ENCODE data around the gene MSMO1. TPM values are rescaled to one million over a fixed set of nuclear protein-coding genes. Genes with fewer than 3 reads are reported as not detected.

MSMO1 gene
- total and polyA plus RNA-seq, 2 experiments from 2014 or later = 145 to 272 TPM

- TF ChIP-seq, protein P1, sequence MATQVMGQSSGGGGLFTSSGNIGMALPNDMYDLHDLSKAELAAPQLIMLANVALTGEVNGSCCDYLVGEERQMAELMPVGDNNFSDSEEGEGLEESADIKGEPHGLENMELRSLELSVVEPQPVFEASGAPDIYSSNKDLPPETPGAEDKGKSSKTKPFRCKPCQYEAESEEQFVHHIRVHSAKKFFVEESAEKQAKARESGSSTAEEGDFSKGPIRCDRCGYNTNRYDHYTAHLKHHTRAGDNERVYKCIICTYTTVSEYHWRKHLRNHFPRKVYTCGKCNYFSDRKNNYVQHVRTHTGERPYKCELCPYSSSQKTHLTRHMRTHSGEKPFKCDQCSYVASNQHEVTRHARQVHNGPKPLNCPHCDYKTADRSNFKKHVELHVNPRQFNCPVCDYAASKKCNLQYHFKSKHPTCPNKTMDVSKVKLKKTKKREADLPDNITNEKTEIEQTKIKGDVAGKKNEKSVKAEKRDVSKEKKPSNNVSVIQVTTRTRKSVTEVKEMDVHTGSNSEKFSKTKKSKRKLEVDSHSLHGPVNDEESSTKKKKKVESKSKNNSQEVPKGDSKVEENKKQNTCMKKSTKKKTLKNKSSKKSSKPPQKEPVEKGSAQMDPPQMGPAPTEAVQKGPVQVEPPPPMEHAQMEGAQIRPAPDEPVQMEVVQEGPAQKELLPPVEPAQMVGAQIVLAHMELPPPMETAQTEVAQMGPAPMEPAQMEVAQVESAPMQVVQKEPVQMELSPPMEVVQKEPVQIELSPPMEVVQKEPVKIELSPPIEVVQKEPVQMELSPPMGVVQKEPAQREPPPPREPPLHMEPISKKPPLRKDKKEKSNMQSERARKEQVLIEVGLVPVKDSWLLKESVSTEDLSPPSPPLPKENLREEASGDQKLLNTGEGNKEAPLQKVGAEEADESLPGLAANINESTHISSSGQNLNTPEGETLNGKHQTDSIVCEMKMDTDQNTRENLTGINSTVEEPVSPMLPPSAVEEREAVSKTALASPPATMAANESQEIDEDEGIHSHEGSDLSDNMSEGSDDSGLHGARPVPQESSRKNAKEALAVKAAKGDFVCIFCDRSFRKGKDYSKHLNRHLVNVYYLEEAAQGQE (IDR thresholded peaks at IDR 0.05; ENCODE audit: unreplicated experiment) = no peak
- no peak for TF ChIP-seq EZH2phosphoT487 (IDR thresholded peaks at IDR 0.05; ENCODE audit: unreplicated experiment)
Measured at GRCh38 chr4:165368114-165368513, 40.6 kb downstream of the MSMO1 start (continued).

GRCh38 chr4:165368567-165368966 is 41.1 kb downstream of the MSMO1 start:
- peaks cover 16% of the 10 kb centered on the region for H3K4me1 Mint-ChIP-seq
- H3K27me3 ChIP-seq (ENCODE audit: insufficient read depth) = no peaks in the 10 kb centered on the region
- TF ChIP-seq EZH2 (IDR thresholded peaks at IDR 0.05; ENCODE audit: low read depth, unreplicated experiment) = no peak
- TF ChIP-seq CREB1 (CRISPR knock-in tag; IDR thresholded peaks at IDR 0.05; ENCODE audit: low read depth) = no peak
- TF ChIP-seq, protein P1 (IDR thresholded peaks at IDR 0.05; ENCODE audit: unreplicated experiment) = no peak
- no peak for TF ChIP-seq JUNB (IDR thresholded peaks at IDR 0.05; ENCODE audit: unreplicated experiment)
- TF ChIP-seq, protein P2, sequence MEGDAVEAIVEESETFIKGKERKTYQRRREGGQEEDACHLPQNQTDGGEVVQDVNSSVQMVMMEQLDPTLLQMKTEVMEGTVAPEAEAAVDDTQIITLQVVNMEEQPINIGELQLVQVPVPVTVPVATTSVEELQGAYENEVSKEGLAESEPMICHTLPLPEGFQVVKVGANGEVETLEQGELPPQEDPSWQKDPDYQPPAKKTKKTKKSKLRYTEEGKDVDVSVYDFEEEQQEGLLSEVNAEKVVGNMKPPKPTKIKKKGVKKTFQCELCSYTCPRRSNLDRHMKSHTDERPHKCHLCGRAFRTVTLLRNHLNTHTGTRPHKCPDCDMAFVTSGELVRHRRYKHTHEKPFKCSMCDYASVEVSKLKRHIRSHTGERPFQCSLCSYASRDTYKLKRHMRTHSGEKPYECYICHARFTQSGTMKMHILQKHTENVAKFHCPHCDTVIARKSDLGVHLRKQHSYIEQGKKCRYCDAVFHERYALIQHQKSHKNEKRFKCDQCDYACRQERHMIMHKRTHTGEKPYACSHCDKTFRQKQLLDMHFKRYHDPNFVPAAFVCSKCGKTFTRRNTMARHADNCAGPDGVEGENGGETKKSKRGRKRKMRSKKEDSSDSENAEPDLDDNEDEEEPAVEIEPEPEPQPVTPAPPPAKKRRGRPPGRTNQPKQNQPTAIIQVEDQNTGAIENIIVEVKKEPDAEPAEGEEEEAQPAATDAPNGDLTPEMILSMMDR (conservative IDR thresholded peaks at IDR 0.05; ENCODE audit: low read depth in 2 of 2) = no peak
- TF ChIP-seq ETS1 (IDR thresholded peaks at IDR 0.05) = no peak
- no peak for TF ChIP-seq ZNF114 (CRISPR knock-in tag; IDR thresholded peaks at IDR 0.05)
- TF ChIP-seq POLR2AphosphoS5 (IDR thresholded peaks at IDR 0.05; ENCODE audit: low read depth) = no peak
- no peak for TF ChIP-seq NANOG (IDR thresholded peaks at IDR 0.05; ENCODE audit: borderline replicate concordance)

More at GRCh38 chr4:165368567-165368966, 41.1 kb downstream of the MSMO1 start:
- no peaks in the 10 kb centered on the region for H3K9me3 Mint-ChIP-seq
- no peak overlapping the region for H3K4me3 Mint-ChIP-seq
- DNase-seq (ENCODE audit: low spot score) = no peak
- H2AFZ ChIP-seq = no peak overlapping the region
- no peaks in the 10 kb centered on the region for H3F3A ChIP-seq (replicated peaks; ENCODE audit: low read depth)
- peak overlapping the region; percentile 39; the same call in 1 of the 2 replicates for H3K4me2 ChIP-seq
- H3K4me3 ChIP-seq = no peak overlapping the region
- H3K36me3 ChIP-seq (ENCODE audit: insufficient read depth) = no peaks in the 10 kb centered on the region
- H3K4me1 ChIP-seq (ENCODE audit: insufficient read depth) = peaks cover 12% of the 10 kb centered on the region
- ATAC-seq = peak; percentile 52
- H3K27ac ChIP-seq (ENCODE audit: low read depth) = no peak overlapping the region
- H3K36me3 Mint-ChIP-seq (ENCODE audit: low read depth) = no peaks in the 10 kb centered on the region
- H3K79me2 ChIP-seq (replicated peaks; ENCODE audit: insufficient read depth) = no peaks in the 10 kb centered on the region
- no peaks in the 10 kb centered on the region for H4K20me1 ChIP-seq (replicated peaks; ENCODE audit: insufficient read depth)
- H3K27ac Mint-ChIP-seq = no peak overlapping the region
- no peaks in the 10 kb centered on the region; the same call in 1 of the 2 replicates for H3K9me2 ChIP-seq (ENCODE audit: insufficient read depth)
- no peaks in the 10 kb centered on the region for H3K27me3 Mint-ChIP-seq (ENCODE audit: insufficient read depth, low read depth, poor library complexity)

Data from GM23338 (cell line).